ENCODE measurements around the gene TRPC5OS.

TRPC5OS gene

GRCh38 chrX:111868726-111869638 lies 7.0 kb upstream of the TRPC5OS start:
- no peaks in the 10 kb centered on the region for H3K79me1 ChIP-seq (ENCODE audit: low read length)
- no peak overlapping the region for H2BK12ac ChIP-seq (ENCODE audit: low read length)
- no peak overlapping the region for H2AK5ac ChIP-seq (ENCODE audit: low read length)
- no peak overlapping the region for H2BK120ac ChIP-seq (ENCODE audit: insufficient read depth, low read length, poor library complexity)
- H3K27me3 ChIP-seq (ENCODE audit: insufficient read depth, low read length) = no peaks in the 10 kb centered on the region
- WGBS (ENCODE audit: extremely low coverage, insufficient coverage, insufficient read length) = no CpG with 5 or more reads among the region's 5 CpGs
- H3K27ac ChIP-seq (ENCODE audit: low read depth, low read length) = no peak overlapping the region
- H2BK5ac ChIP-seq (ENCODE audit: low read depth, low read length, poor library complexity) = no peak overlapping the region
- no peak overlapping the region for H3K4me2 ChIP-seq (ENCODE audit: low read length)
- H3K18ac ChIP-seq (ENCODE audit: low read length) = no peak overlapping the region
- H3K14ac ChIP-seq (ENCODE audit: low read length) = no peak overlapping the region
- no peak overlapping the region for H3K4ac ChIP-seq (ENCODE audit: low read depth, low read length)
- H3K9ac ChIP-seq (ENCODE audit: low read length) = no peak overlapping the region
- no peak overlapping the region for H3K23ac ChIP-seq (ENCODE audit: low read length)
- no peak overlapping the region for H3K4me3 ChIP-seq (ENCODE audit: low read depth, low read length)
- DNase-seq = no peak
- no peak overlapping the region for H2AFZ ChIP-seq (ENCODE audit: insufficient read depth, low read length, poor library complexity)
- H3K79me2 ChIP-seq (ENCODE audit: control insufficient read depth, insufficient read depth, low read length, poor library complexity) = no peaks in the 10 kb centered on the region
- no peaks in the 10 kb centered on the region for H3K4me1 ChIP-seq (ENCODE audit: control insufficient read depth in 1 of 2, insufficient read depth in 2 of 2, low read length in 2 of 2)
- H4K91ac ChIP-seq (ENCODE audit: low read depth, low read length) = no peak overlapping the region
- H3K9me3 ChIP-seq (ENCODE audit: insufficient read depth, low read depth, low read length) = no peaks in the 10 kb centered on the region
- no peak overlapping the region for H4K8ac ChIP-seq (ENCODE audit: low read depth, low read length)
- no peaks in the 10 kb centered on the region for H3K36me3 ChIP-seq (ENCODE audit: control insufficient read depth in 1 of 2, insufficient read depth in 2 of 2, low read length in 2 of 2)
- H4K12ac ChIP-seq (ENCODE audit: low read depth, low read length) = no peak overlapping the region

- no peak overlapping the region for H2AFZ ChIP-seq (ENCODE audit: insufficient read depth, low read length, poor library complexity)
- no peak overlapping the region for H2AK5ac ChIP-seq (ENCODE audit: low read length)
- H3K36me3 ChIP-seq (ENCODE audit: control insufficient read depth in 1 of 2, insufficient read depth in 2 of 2, low read length in 2 of 2) = no peaks in the 10 kb centered on the region
- H3K18ac ChIP-seq (ENCODE audit: low read length) = no peak overlapping the region
- no peak overlapping the region for H4K12ac ChIP-seq (ENCODE audit: low read depth, low read length)
- H4K8ac ChIP-seq (ENCODE audit: low read depth, low read length) = no peak overlapping the region
- no CpG with 5 or more reads among the region's 1 CpG for WGBS (ENCODE audit: extremely low coverage, insufficient coverage, insufficient read length)
- H3K9ac ChIP-seq (ENCODE audit: low read length) = no peak overlapping the region
- H3K79me2 ChIP-seq (ENCODE audit: control insufficient read depth, insufficient read depth, low read length, poor library complexity) = no peaks in the 10 kb centered on the region
- no peak overlapping the region for H4K91ac ChIP-seq (ENCODE audit: low read depth, low read length)
- no peak overlapping the region for H3K27ac ChIP-seq (ENCODE audit: low read depth, low read length)
- H3K9me3 ChIP-seq (ENCODE audit: insufficient read depth, low read depth, low read length) = no peaks in the 10 kb centered on the region
- H3K79me1 ChIP-seq (ENCODE audit: low read length) = no peaks in the 10 kb centered on the region
- no peak overlapping the region for H3K4me3 ChIP-seq (ENCODE audit: low read depth, low read length)
- no peak overlapping the region for H3K14ac ChIP-seq (ENCODE audit: low read length)
- no peak overlapping the region for H3K4ac ChIP-seq (ENCODE audit: low read depth, low read length)
- peak in 1 of 2 donors; percentile 64 for DNase-seq
- H3K23ac ChIP-seq (ENCODE audit: low read length) = no peak overlapping the region
- H3K4me2 ChIP-seq (ENCODE audit: low read length) = no peak overlapping the region
- H3K4me1 ChIP-seq (ENCODE audit: control insufficient read depth in 1 of 2, insufficient read depth in 2 of 2, low read length in 2 of 2) = no peaks in the 10 kb centered on the region
- H2BK120ac ChIP-seq (ENCODE audit: insufficient read depth, low read length, poor library complexity) = no peak overlapping the region
- no peak overlapping the region for H2BK5ac ChIP-seq (ENCODE audit: low read depth, low read length, poor library complexity)
- no peaks in the 10 kb centered on the region for H3K27me3 ChIP-seq (ENCODE audit: insufficient read depth, low read length)
- no peak overlapping the region for H2BK12ac ChIP-seq (ENCODE audit: low read length)
These were observed 6.3 kb upstream of the TRPC5OS start for GRCh38 chrX:111869639-111870034.

- Histone ChIP-seq H3K36me3 (ENCODE audit: control insufficient read depth in 1 of 2, insufficient read depth in 2 of 2, low read length in 2 of 2) (no peaks in the 10 kb centered on the region), H3K23ac (ENCODE audit: low read length) (no peak overlapping the region), H3K4me2 (ENCODE audit: low read length) (no peak overlapping the region), H3K79me2 (ENCODE audit: control insufficient read depth, insufficient read depth, low read length, poor library complexity) (no peaks in the 10 kb centered on the region), H3K79me1 (ENCODE audit: low read length) (no peaks in the 10 kb centered on the region), H3K4ac (ENCODE audit: low read depth, low read length) (no peak overlapping the region), H3K27ac (ENCODE audit: low read depth, low read length) (no peak overlapping the region), H2AFZ (ENCODE audit: insufficient read depth, low read length, poor library complexity) (no peak overlapping the region), H3K9me3 (ENCODE audit: insufficient read depth, low read depth, low read length) (no peaks in the 10 kb centered on the region), H4K8ac (ENCODE audit: low read depth, low read length) (no peak overlapping the region), H2BK5ac (ENCODE audit: low read depth, low read length, poor library complexity) (no peak overlapping the region), H2AK5ac (ENCODE audit: low read length) (no peak overlapping the region), H3K27me3 (ENCODE audit: insufficient read depth, low read length) (no peaks in the 10 kb centered on the region), H3K4me1 (ENCODE audit: control insufficient read depth in 1 of 2, insufficient read depth in 2 of 2, low read length in 2 of 2) (no peaks in the 10 kb centered on the region), H3K9ac (ENCODE audit: low read length) (no peak overlapping the region), H2BK120ac (ENCODE audit: insufficient read depth, low read length, poor library complexity) (no peak overlapping the region), H4K91ac (ENCODE audit: low read depth, low read length) (no peak overlapping the region), H2BK12ac (ENCODE audit: low read length) (no peak overlapping the region), H4K12ac (ENCODE audit: low read depth, low read length) (no peak overlapping the region), H3K18ac (ENCODE audit: low read length) (no peak overlapping the region), H3K14ac (ENCODE audit: low read length) (no peak overlapping the region), H3K4me3 (ENCODE audit: low read depth, low read length) (no peak overlapping the region)
- WGBS (ENCODE audit: extremely low coverage, insufficient coverage, insufficient read length) = no CpG with 5 or more reads among the region's 3 CpGs
- DNase-seq = no peak
These were observed 1.7 kb upstream of the TRPC5OS start for GRCh38 chrX:111874241-111874640.

GRCh38 chrX:111876646-111877045 lies 665 bp downstream of the TRPC5OS start:
- Histone ChIP-seq H2AFZ (ENCODE audit: insufficient read depth, low read length, poor library complexity) (no peak overlapping the region), H3K4ac (ENCODE audit: low read depth, low read length) (no peak overlapping the region), H3K23ac (ENCODE audit: low read length) (no peak overlapping the region), H2BK12ac (ENCODE audit: low read length) (no peak overlapping the region), H3K27ac (ENCODE audit: low read depth, low read length) (no peak overlapping the region), H2AK5ac (ENCODE audit: low read length) (no peak overlapping the region), H2BK5ac (ENCODE audit: low read depth, low read length, poor library complexity) (no peak overlapping the region), H2BK120ac (ENCODE audit: insufficient read depth, low read length, poor library complexity) (no peak overlapping the region), H3K4me2 (ENCODE audit: low read length) (no peak overlapping the region), H3K79me1 (ENCODE audit: low read length) (no peaks in the 10 kb centered on the region), H3K27me3 (ENCODE audit: insufficient read depth, low read length) (no peaks in the 10 kb centered on the region), H3K9ac (ENCODE audit: low read length) (no peak overlapping the region), H4K12ac (ENCODE audit: low read depth, low read length) (no peak overlapping the region), H3K4me3 (ENCODE audit: low read depth, low read length) (no peak overlapping the region), H3K14ac (ENCODE audit: low read length) (no peak overlapping the region), H4K91ac (ENCODE audit: low read depth, low read length) (no peak overlapping the region), H4K8ac (ENCODE audit: low read depth, low read length) (no peak overlapping the region), H3K18ac (ENCODE audit: low read length) (no peak overlapping the region), H3K9me3 (ENCODE audit: insufficient read depth, low read depth, low read length) (no peaks in the 10 kb centered on the region), H3K79me2 (ENCODE audit: control insufficient read depth, insufficient read depth, low read length, poor library complexity) (no peaks in the 10 kb centered on the region), H3K4me1 (ENCODE audit: control insufficient read depth in 1 of 2, insufficient read depth in 2 of 2, low read length in 2 of 2) (no peaks in the 10 kb centered on the region), H3K36me3 (ENCODE audit: control insufficient read depth in 1 of 2, insufficient read depth in 2 of 2, low read length in 2 of 2) (no peaks in the 10 kb centered on the region)
- no peak for DNase-seq
- WGBS (ENCODE audit: extremely low coverage, insufficient coverage, insufficient read length) = no CpG with 5 or more reads among the region's 3 CpGs
